OCI-M1 (cell line): ENCODE results near the gene CEBPA.
"Not testable (repeated sequence)": the region's sequence is repeated elsewhere in the genome, so short reads cannot be mapped to it uniquely, and the experiment has no call there.

Source experiments
- DNase-seq: peaks from one replicate; lab custom pipeline; 2025; lab: John Stamatoyannopoulos, UW

CEBPA gene

GRCh38 chr19:33324628-33325027 is 22.3 kb upstream of the CEBPA start:
- DNase-seq = no peak

- DNase-seq = no peak
Observed at GRCh38 chr19:33323093-33323820, 20.9 kb upstream of the CEBPA start.

GRCh38 chr19:33320636-33321035 is 18.3 kb upstream of the CEBPA start:
- DNase-seq = no peak

- DNase-seq = not testable (repeated sequence)
Observed at GRCh38 chr19:33317991-33318390, 15.7 kb upstream of the CEBPA start.

- no peak for DNase-seq
Observed at GRCh38 chr19:33317517-33317916, 15.2 kb upstream of the CEBPA start.

GRCh38 chr19:33316541-33317264 is 14.4 kb upstream of the CEBPA start:
- DNase-seq = no peak

- DNase-seq = not testable (repeated sequence)
Observed at GRCh38 chr19:33312808-33313207, 10.5 kb upstream of the CEBPA start.

- DNase-seq = no peak
Observed at GRCh38 chr19:33312065-33312464, 9.7 kb upstream of the CEBPA start.

GRCh38 chr19:33311326-33311682 is 9.0 kb upstream of the CEBPA start:
- peak; percentile 4 for DNase-seq

GRCh38 chr19:33310606-33311325 is 8.4 kb upstream of the CEBPA start:
- DNase-seq = no peak

GRCh38 chr19:33309826-33310225 is 7.5 kb upstream of the CEBPA start:
- DNase-seq = no peak

- no peak for DNase-seq
Observed at GRCh38 chr19:33306853-33307792, 4.8 kb upstream of the CEBPA start.

- no peak for DNase-seq
Observed at GRCh38 chr19:33306191-33306590, 3.9 kb upstream of the CEBPA start.

GRCh38 chr19:33304760-33305647 is 2.7 kb upstream of the CEBPA start:
- DNase-seq = peak; percentile 89

GRCh38 chr19:33304371-33304759 is 2.0 kb upstream of the CEBPA start:
- DNase-seq = no peak

- DNase-seq = no peak
Observed at GRCh38 chr19:33303791-33304345, 1.5 kb upstream of the CEBPA start.

GRCh38 chr19:33302974-33303790 is 848 bp upstream of the CEBPA start:
- peak; percentile 69 for DNase-seq

GRCh38 chr19:33301900-33302174 is 497 bp downstream of the CEBPA start:
- no peak for DNase-seq

- no peak for DNase-seq
Observed at GRCh38 chr19:33301144-33301899, 1.0 kb downstream of the CEBPA start.

GRCh38 chr19:33300894-33301143 is 1.5 kb downstream of the CEBPA start:
- DNase-seq = no peak
